Muscle layer of colon (tissue), 2 donors: Measurements from ENCODE around the gene SLC6A19.

Experiments used
- H3K27ac ChIP-seq: one replicate; pipeline ENCODE4 v1.7.0; 2013; ENCODE audit warnings: low read depth, mild to moderate bottlenecking, low read length, moderate library complexity
- H3K27me3 ChIP-seq, 2 donors: one replicate each; pipeline ENCODE4 v1.7.0; 2013; ENCODE audit warnings: low read length in 2 of 2, mild to moderate bottlenecking in 2 of 2; ENCODE audit not compliant: insufficient read depth in 2 of 2, control insufficient read depth in 1 of 2
- H3K36me3 ChIP-seq: one replicate; pipeline ENCODE4 v1.7.0; 2013; ENCODE audit warnings: mild to moderate bottlenecking, low read length; ENCODE audit not compliant: insufficient read depth
- H3K4me1 ChIP-seq: one replicate; pipeline ENCODE4 v1.7.0; 2013; ENCODE audit warnings: mild to moderate bottlenecking, low read length; ENCODE audit not compliant: insufficient read depth
- H3K4me3 ChIP-seq, 2 donors: one replicate each; pipeline ENCODE4 v1.7.0; 2013; ENCODE audit warnings: low read length in 2 of 2, low read depth in 1 of 2, mild to moderate bottlenecking in 1 of 2, moderate library complexity in 1 of 2
- H3K9ac ChIP-seq: one replicate; pipeline ENCODE4 v1.7.0; 2013; ENCODE audit warnings: low read length
- H3K9me3 ChIP-seq: one replicate; pipeline ENCODE4 v1.7.0; 2013; ENCODE audit warnings: mild to moderate bottlenecking, low read length
- donor health status: abdominal sarcoma.
- donor health status: Adenocarcinoma of cecum.

The SLC6A19 gene

DNA sequence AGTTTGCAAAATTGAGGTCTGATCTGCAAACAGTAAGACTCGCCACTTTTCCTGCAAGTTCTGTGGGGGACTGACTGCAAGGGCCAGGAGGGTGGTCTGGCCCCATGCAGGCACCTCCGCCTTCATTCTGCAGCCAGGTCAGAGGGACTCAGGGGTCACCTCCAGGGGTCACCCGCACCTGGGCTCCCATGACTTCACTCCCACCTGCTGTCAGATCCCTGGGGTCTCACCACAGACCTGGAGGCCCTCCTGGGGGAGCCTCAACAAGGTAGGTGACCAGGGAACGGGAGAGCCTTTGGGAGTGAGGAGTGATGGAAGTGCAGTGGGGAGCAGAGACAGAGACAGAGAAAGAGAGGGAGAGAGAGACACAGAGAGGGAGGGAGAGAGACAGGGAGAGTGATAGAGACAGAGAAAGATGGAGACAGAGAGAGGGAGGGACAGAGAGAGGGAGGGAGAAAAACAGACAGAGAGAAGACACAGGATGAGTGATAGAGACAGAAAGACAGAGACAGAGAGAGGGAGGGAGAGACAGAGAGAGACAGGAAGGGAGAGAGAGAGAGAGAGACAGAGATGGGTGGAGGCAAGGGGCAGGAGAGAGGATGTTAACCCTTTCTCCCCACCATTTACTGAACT, 41.5 kb upstream of the SLC6A19 start:
- no peak overlapping the region for H3K9ac ChIP-seq
- no peak overlapping the region for H3K27ac ChIP-seq
- no peaks in the 10 kb centered on the region for H3K36me3 ChIP-seq
- H3K9me3 ChIP-seq, result peaks cover 5% of the 10 kb centered on the region
- H3K4me1 ChIP-seq, result no peaks in the 10 kb centered on the region
- peaks cover 0 to 22% of the 10 kb centered on the region in 2 donors for H3K27me3 ChIP-seq
- no peak overlapping the region for H3K4me3 ChIP-seq

GRCh38 chr5:1161108-1161832, 40.1 kb upstream of the SLC6A19 start:
- H3K9me3 ChIP-seq, result peaks cover 5% of the 10 kb centered on the region
- H3K36me3 ChIP-seq, result no peaks in the 10 kb centered on the region
- H3K4me1 ChIP-seq, result no peaks in the 10 kb centered on the region
- H3K27ac ChIP-seq, result no peak overlapping the region
- H3K4me3 ChIP-seq, result no peak overlapping the region
- H3K9ac ChIP-seq, result no peak overlapping the region
- H3K27me3 ChIP-seq, result peaks cover 0 to 13% of the 10 kb centered on the region in 2 donors

DNA sequence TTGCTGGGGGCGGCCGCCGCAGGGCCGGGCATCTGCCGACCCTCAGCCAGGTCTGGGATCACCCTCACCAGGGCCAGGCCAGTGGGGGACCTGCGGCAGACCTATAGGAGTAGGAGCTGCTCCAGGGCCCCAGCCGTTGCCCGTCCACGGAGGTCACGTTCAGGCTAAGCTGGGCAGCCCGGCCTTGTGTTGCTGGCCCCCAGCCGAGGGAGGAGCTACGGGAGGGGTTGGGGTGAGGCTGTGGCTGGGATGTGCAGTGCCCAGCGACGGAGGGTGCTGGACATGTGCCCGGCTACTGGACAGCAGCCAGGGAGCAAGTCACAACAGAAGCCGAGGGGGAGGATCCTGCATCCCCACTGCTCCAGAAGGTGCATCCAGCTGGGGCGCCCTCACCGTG, 39.6 kb upstream of the SLC6A19 start:
- Histone ChIP-seq H3K4me1 (no peaks in the 10 kb centered on the region), H3K27me3 (peaks cover 0 to 8% of the 10 kb centered on the region in 2 donors), H3K9ac (no peak overlapping the region), H3K4me3 (no peak overlapping the region), H3K27ac (no peak overlapping the region), H3K9me3 (peaks cover under 1% of the 10 kb centered on the region), H3K36me3 (no peaks in the 10 kb centered on the region)

DNA sequence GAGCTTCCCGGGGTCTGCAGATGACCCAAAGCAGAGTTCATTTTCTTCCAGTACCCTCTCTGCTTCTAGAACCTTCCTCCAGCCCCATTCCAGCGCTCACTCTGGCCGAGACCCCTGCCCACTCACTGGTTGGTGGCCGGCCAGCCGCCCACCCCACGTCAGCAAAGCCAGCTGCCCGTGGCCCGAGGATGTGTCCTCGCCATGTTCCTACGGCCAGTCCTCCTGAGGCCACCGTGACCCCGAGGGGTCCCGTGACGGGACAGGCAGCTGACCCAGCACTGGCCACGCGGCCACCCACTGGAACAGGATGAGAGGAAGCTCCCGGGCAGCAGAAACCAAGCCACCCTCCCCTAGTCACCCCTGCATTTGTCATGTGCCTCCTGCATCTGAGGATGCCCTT, 39.1 kb upstream of the SLC6A19 start:
- H3K4me1 ChIP-seq, result no peaks in the 10 kb centered on the region
- H3K36me3 ChIP-seq, result no peaks in the 10 kb centered on the region
- no peak overlapping the region for H3K9ac ChIP-seq
- no peak overlapping the region for H3K4me3 ChIP-seq
- H3K27ac ChIP-seq, result no peak overlapping the region
- peaks cover 0 to 4% of the 10 kb centered on the region in 2 donors for H3K27me3 ChIP-seq
- no peaks in the 10 kb centered on the region for H3K9me3 ChIP-seq

DNA sequence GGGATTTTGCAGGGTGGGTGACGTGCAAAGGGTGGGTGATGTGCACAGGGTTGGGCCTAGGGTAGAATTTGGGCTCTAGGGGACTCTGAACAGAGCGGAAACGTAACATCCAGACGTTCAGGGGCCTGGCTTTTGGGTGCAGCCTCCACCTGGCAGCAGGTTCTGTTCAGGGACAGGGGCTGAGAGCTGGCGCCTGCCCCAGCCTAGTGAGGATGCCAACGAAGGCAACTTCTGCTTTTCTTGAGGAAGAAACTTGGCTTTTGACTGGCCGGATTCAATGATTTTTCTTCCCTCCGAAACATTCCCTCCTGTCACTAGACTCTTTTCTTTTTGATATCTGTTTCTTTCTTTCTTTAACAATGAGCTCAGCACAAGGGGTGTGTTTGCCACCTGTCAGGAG, 38.6 kb upstream of the SLC6A19 start:
- Histone ChIP-seq H3K9ac (no peak overlapping the region), H3K27ac (no peak overlapping the region), H3K27me3 (peaks cover 2 to 5% of the 10 kb centered on the region in 2 donors), H3K9me3 (no peaks in the 10 kb centered on the region), H3K4me1 (peaks cover under 1% of the 10 kb centered on the region), H3K36me3 (no peaks in the 10 kb centered on the region), H3K4me3 (no peak overlapping the region)

DNA sequence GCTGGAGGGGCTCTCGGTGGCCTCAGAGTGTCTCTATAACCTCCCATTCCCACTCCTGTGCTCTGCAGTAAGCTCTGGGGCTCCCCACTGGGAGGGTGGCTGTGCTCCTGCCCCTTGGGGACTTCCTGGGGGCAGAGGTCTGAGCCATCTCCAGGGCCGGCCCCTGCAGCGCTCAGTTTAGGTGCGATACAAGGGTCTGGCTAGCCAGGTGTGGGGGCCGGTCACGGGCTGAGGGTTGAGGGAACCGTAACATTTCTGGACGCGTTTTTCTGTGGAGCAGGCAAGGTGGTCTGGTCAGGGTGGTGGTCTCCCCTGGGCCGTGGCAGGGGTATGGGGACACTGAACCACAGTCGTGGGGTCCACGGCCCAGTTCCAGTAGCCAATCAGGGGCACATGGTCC, 38.0 kb upstream of the SLC6A19 start:
- H3K36me3 ChIP-seq, result no peaks in the 10 kb centered on the region
- H3K9ac ChIP-seq, result no peak overlapping the region
- peaks cover 7% of the 10 kb centered on the region for H3K4me1 ChIP-seq
- peaks cover 5 to 11% of the 10 kb centered on the region in 2 donors for H3K27me3 ChIP-seq
- H3K4me3 ChIP-seq, result no peak overlapping the region
- H3K27ac ChIP-seq, result no peak overlapping the region
- H3K9me3 ChIP-seq, result no peaks in the 10 kb centered on the region

GRCh38 chr5:1163879-1164278, 37.5 kb upstream of the SLC6A19 start:
- H3K9me3 ChIP-seq, result no peaks in the 10 kb centered on the region
- no peak overlapping the region for H3K4me3 ChIP-seq
- no peak overlapping the region for H3K27ac ChIP-seq
- H3K9ac ChIP-seq, result no peak overlapping the region
- no peaks in the 10 kb centered on the region for H3K36me3 ChIP-seq
- peaks cover 8% of the 10 kb centered on the region for H3K4me1 ChIP-seq
- H3K27me3 ChIP-seq, result peaks cover 5 to 11% of the 10 kb centered on the region in 2 donors

DNA sequence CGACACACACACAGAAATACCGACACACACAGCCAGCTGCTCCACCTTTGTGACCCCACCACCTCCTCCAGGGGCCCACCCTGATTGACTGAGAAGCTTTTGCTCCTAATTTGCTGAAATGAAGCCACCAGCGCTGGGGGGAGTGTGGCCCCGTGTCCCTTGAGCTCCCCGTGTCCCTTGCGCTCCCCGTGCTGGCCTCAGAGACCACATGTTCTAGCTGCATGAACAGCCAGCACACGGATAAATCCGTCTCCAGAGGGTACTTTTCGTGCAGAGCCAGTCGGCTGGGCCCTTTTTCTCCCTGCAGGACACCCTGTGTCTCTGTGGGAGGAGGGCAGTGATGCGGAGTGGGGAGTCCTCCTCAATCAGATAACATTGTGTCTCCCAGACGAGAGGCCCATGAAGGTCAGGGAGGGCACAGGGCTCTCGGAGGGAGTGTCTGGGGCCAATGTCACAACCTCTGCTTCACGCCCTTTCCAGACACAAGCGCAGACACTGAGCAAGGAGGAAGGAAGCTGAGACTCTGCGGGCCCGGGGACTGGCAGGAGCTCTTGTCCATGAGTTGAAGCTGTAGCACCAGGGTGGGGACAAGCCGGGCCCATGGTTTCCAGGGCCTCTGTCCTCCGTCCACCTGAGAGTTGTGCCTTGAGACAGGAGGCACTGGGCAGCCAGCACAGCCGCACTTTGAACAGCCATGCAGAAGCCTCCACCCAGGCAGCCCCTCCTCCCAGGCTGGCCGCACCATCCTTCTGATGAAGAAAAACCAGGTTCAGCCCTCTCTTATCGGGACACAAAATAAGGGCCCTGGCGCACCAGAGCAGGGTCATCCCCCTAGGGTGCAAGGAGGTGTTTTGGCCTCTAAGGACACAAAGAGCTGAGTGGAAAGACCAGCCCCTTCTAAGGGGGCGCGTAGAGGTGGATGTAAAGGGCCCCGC, 36.4 kb upstream of the SLC6A19 start:
- Histone ChIP-seq H3K27ac (no peak overlapping the region), H3K27me3 (peaks cover 5 to 11% of the 10 kb centered on the region in 2 donors), H3K4me1 (peaks cover 8% of the 10 kb centered on the region)

DNA sequence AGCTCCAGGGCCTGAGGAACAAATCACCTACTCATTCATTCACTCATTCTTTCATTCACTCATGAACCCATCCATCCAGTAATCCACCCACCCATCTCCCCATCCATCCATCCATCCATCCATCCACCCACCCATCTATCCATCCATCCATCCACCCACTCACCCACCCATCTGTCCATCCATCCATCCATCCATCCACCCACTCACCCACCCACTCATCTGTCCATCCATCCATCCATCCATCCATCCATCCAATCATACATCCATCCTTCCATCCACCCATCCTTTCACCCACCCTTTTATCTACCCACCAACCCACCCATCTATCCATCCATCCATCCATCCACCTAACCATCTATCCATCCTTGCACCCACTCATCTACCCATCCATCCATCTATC, 35.5 kb upstream of the SLC6A19 start:
- peaks cover 8% of the 10 kb centered on the region for H3K4me1 ChIP-seq
- no peaks in the 10 kb centered on the region for H3K9me3 ChIP-seq
- no peak overlapping the region for H3K4me3 ChIP-seq
- no peak overlapping the region for H3K9ac ChIP-seq
- H3K36me3 ChIP-seq, result no peaks in the 10 kb centered on the region
- no peak overlapping the region for H3K27ac ChIP-seq
- peaks cover 5 to 11% of the 10 kb centered on the region in 2 donors for H3K27me3 ChIP-seq

More for the DNA sequence above, 36.4 kb upstream of the SLC6A19 start:
- no peak overlapping the region for H3K4me3 ChIP-seq
- H3K36me3 ChIP-seq, result no peaks in the 10 kb centered on the region
- no peak overlapping the region for H3K9ac ChIP-seq
- no peaks in the 10 kb centered on the region for H3K9me3 ChIP-seq

DNA sequence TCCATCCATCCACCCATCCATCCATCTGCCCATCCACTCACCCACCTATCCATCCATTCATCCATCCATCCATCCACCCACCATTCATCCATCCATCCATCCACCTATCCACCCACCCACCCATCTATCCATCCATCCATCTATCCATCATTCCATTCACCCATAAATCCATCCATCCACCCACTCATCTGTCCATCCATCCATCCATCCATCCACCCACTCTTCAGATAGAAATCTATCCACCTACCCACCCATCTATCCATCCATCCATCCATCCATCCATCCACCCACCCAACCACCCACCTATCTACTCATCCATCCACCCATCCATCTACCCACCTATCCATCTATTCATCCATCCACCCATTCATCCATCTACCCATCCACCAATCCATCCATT, 35.0 kb upstream of the SLC6A19 start:
- Histone ChIP-seq H3K27ac (no peak overlapping the region), H3K9ac (no peak overlapping the region), H3K4me1 (peaks cover 8% of the 10 kb centered on the region), H3K27me3 (peaks cover 5 to 11% of the 10 kb centered on the region in 2 donors), H3K36me3 (no peaks in the 10 kb centered on the region), H3K4me3 (no peak overlapping the region), H3K9me3 (no peaks in the 10 kb centered on the region)

GRCh38 chr5:1167361-1167727, 34.1 kb upstream of the SLC6A19 start:
- H3K4me1 ChIP-seq, result peaks cover 8% of the 10 kb centered on the region
- no peak overlapping the region for H3K27ac ChIP-seq
- no peaks in the 10 kb centered on the region for H3K36me3 ChIP-seq
- H3K4me3 ChIP-seq, result no peak overlapping the region
- H3K9ac ChIP-seq, result no peak overlapping the region
- no peaks in the 10 kb centered on the region for H3K9me3 ChIP-seq
- H3K27me3 ChIP-seq, result peaks cover 5 to 11% of the 10 kb centered on the region in 2 donors
